GM18498 (cell line): Measurements from ENCODE around the gene ATL2.

Experiments used
- ATAC-seq: cut with Tn5 transposase; IDR thresholded peaks from one replicate; pipeline ENCODE4 v1.9.1; 2021; ENCODE audit warnings: mild to moderate bottlenecking, moderate library complexity; ENCODE audit not compliant: unreplicated experiment

The ATL2 gene

GRCh38 chr2:38255211-38255610, 121.9 kb downstream of the ATL2 start:
- no peak for ATAC-seq

- no peak for ATAC-seq
Observed at GRCh38 chr2:38254796-38255195, 122.3 kb downstream of the ATL2 start.

GRCh38 chr2:38251940-38252339, 125.1 kb downstream of the ATL2 start:
- no peak for ATAC-seq

- ATAC-seq = no peak
Observed at GRCh38 chr2:38248707-38249106, 128.4 kb downstream of the ATL2 start.

- ATAC-seq = no peak
Observed at GRCh38 chr2:38248255-38248654, 128.8 kb downstream of the ATL2 start.

- ATAC-seq = no peak
Observed at GRCh38 chr2:38246105-38246504, 131.0 kb downstream of the ATL2 start.

- no peak for ATAC-seq
Observed at GRCh38 chr2:38245114-38245641, 131.9 kb downstream of the ATL2 start.

- ATAC-seq = no peak
Observed at GRCh38 chr2:38244301-38244700, 132.8 kb downstream of the ATL2 start.
